ENCODE results near the gene ZNF654.
"Not testable (repeated sequence)": the region's sequence is repeated elsewhere in the genome, so short reads cannot be mapped to it uniquely, and the experiment has no call there.

- TF ChIP-seq CTCF (IDR thresholded peaks at IDR 0.05; ENCODE audit: poor library complexity); EZH2phosphoT487 (IDR thresholded peaks at IDR 0.05; ENCODE audit: low read depth, severe bottlenecking, unreplicated experiment): not testable (repeated sequence)
Observed at GRCh38 chr3:88015656-88016055, 43.4 kb upstream of the ZNF654 start.
